HEK293 (cell line): ENCODE data around the gene PLEKHG1.

Experiments used
- ZEB2 ChIP-seq: fragments of 450-650 bp; formaldehyde crosslinking; IDR thresholded peaks from 2 replicates; pipeline ENCODE4 v1.5.1; 2016; ENCODE audit warnings: missing biosample characterization, missing genetic modification characterization
- ZNF335 ChIP-seq: fragments of 450-650 bp; formaldehyde crosslinking; conservative IDR thresholded peaks from 2 replicates; pipeline ENCODE4 v1.5.1; 2016; ENCODE audit warnings: missing biosample characterization, missing genetic modification characterization
- TF ChIP-seq, protein P1 (sequence below): fragments of 450-650 bp; formaldehyde crosslinking; IDR thresholded peaks from 2 replicates; pipeline ENCODE4 v1.5.1; 2016; ENCODE audit warnings: missing biosample characterization, missing genetic modification characterization
- TF ChIP-seq, protein P2 (sequence below): fragments of 450-650 bp; formaldehyde crosslinking; IDR thresholded peaks from 2 replicates; pipeline ENCODE4 v1.5.1; 2016; ENCODE audit warnings: missing biosample characterization, missing genetic modification characterization

DNA sequence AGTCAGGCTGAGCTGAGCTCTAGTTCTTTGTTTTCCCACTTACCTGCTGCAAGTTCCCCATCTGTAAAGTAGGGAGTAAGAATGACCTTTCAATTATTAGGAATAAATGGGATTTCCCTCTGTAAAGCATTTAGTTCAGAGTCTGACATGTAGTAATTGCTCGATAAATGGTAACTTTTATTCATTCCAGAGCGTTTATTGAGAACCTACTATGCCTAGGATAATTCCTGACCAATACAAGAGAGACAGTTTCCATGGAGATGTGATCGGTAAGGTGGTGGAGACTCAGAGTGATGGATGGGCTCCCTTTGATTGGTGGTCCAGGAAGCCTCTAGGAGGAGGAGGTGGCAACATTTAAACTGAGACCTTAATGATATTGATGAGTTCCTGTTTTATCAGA lies 5.6 kb downstream of the PLEKHG1 start:
- TF ChIP-seq ZEB2 (tag by site-specific recombination) (no peak), ZNF335 (tag by site-specific recombination) (no peak)
- TF ChIP-seq, protein P1, sequence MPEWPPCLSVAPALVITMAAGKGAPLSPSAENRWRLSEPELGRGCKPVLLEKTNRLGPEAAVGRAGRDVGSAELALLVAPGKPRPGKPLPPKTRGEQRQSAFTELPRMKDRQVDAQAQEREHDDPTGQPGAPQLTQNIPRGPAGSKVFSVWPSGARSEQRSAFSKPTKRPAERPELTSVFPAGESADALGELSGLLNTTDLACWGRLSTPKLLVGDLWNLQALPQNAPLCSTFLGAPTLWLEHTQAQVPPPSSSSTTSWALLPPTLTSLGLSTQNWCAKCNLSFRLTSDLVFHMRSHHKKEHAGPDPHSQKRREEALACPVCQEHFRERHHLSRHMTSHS (tag by site-specific recombination): no peak
- TF ChIP-seq, protein P2, sequence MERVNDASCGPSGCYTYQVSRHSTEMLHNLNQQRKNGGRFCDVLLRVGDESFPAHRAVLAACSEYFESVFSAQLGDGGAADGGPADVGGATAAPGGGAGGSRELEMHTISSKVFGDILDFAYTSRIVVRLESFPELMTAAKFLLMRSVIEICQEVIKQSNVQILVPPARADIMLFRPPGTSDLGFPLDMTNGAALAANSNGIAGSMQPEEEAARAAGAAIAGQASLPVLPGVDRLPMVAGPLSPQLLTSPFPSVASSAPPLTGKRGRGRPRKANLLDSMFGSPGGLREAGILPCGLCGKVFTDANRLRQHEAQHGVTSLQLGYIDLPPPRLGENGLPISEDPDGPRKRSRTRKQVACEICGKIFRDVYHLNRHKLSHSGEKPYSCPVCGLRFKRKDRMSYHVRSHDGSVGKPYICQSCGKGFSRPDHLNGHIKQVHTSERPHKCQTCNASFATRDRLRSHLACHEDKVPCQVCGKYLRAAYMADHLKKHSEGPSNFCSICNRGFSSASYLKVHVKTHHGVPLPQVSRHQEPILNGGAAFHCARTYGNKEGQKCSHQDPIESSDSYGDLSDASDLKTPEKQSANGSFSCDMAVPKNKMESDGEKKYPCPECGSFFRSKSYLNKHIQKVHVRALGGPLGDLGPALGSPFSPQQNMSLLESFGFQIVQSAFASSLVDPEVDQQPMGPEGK (tag by site-specific recombination): no peak
